ENCODE results near the gene BRD9. TPM values are rescaled to one million over a fixed set of nuclear protein-coding genes. Genes with fewer than 3 reads are reported as not detected.

The BRD9 gene
- polyA plus RNA-seq, 1 donor (not counting 4 experiments of a cell fraction or from before 2014, with no cell fraction given), result 10.1 TPM

GRCh38 chr5:907366-907910 is 14.8 kb upstream of the BRD9 start:
- Histone ChIP-seq H3K4me1 (ENCODE audit: control insufficient read depth, extremely low read depth, insufficient read depth, low read length) (peaks cover 11% of the 10 kb centered on the region), H3K9ac (ENCODE audit: control insufficient read depth, extremely low read depth, insufficient read depth, low read length) (no peak overlapping the region), H2AFZ (ENCODE audit: control insufficient read depth, low read length) (no peak overlapping the region), H3K9me1 (ENCODE audit: control insufficient read depth, extremely low read depth, insufficient read depth, low read length) (no peaks in the 10 kb centered on the region), H3K36me3 (ENCODE audit: control insufficient read depth in 2 of 2, extremely low read depth in 1 of 2, insufficient read depth in 2 of 2, low read length in 2 of 2) (peaks cover 3 to 21% of the 10 kb centered on the region in 2 experiments), H3K79me2 (ENCODE audit: control insufficient read depth, insufficient read depth, low read length) (no peaks in the 10 kb centered on the region), H3K27me3 (ENCODE audit: control insufficient read depth, extremely low read depth, insufficient read depth, low read length) (no peaks in the 10 kb centered on the region), H3K27ac (ENCODE audit: control insufficient read depth, insufficient read depth, low read length) (no peak overlapping the region), H4K20me1 (ENCODE audit: control insufficient read depth, extremely low read depth, insufficient read depth, low read length) (no peaks in the 10 kb centered on the region), H3K4me3 (ENCODE audit: control insufficient read depth in 2 of 3, extremely low read depth in 1 of 3, insufficient read depth in 2 of 3, low read depth in 1 of 3, low read length in 3 of 3) (no peak overlapping the region), H3K4me2 (ENCODE audit: control insufficient read depth, extremely low read depth, insufficient read depth, low read depth, low read length) (no peak overlapping the region), H3K9me3 (ENCODE audit: control insufficient read depth, low read depth, low read length) (no peaks in the 10 kb centered on the region)
- FAIRE-seq (no peak), DNase-seq (ENCODE audit: low read depth, low spot score) (no peak)
- dilution Hi-C loops (cut with MboI; ENCODE audit: extremely low pct_ligation_motif_present, low sequenced_read_pairs), result no loop called here
- no peak for TF ChIP-seq CTCF (optimal IDR thresholded peaks at IDR 0.05 in 1 of 3, IDR thresholded peaks at IDR 0.05 in 1 of 3, conservative IDR thresholded peaks at IDR 0.05 in 1 of 3; ENCODE audit: extremely low read depth in 1 of 3, insufficient read depth in 2 of 3, low read length in 3 of 3)

GRCh38 chr5:905139-905642 is 12.6 kb upstream of the BRD9 start:
- Histone ChIP-seq H3K79me2 (ENCODE audit: control insufficient read depth, insufficient read depth, low read length) (no peaks in the 10 kb centered on the region), H3K27ac (ENCODE audit: control insufficient read depth, insufficient read depth, low read length) (no peak overlapping the region), H3K4me3 (ENCODE audit: control insufficient read depth in 2 of 3, extremely low read depth in 1 of 3, insufficient read depth in 2 of 3, low read depth in 1 of 3, low read length in 3 of 3) (no peak overlapping the region), H3K27me3 (ENCODE audit: control insufficient read depth, extremely low read depth, insufficient read depth, low read length) (no peaks in the 10 kb centered on the region), H3K4me1 (ENCODE audit: control insufficient read depth, extremely low read depth, insufficient read depth, low read length) (peaks cover 9% of the 10 kb centered on the region), H2AFZ (ENCODE audit: control insufficient read depth, low read length) (no peak overlapping the region), H3K4me2 (ENCODE audit: control insufficient read depth, extremely low read depth, insufficient read depth, low read depth, low read length) (no peak overlapping the region), H3K36me3 (ENCODE audit: control insufficient read depth in 2 of 2, extremely low read depth in 1 of 2, insufficient read depth in 2 of 2, low read length in 2 of 2) (peaks cover 3 to 15% of the 10 kb centered on the region in 2 experiments), H3K9ac (ENCODE audit: control insufficient read depth, extremely low read depth, insufficient read depth, low read length) (no peak overlapping the region), H4K20me1 (ENCODE audit: control insufficient read depth, extremely low read depth, insufficient read depth, low read length) (no peaks in the 10 kb centered on the region), H3K9me1 (ENCODE audit: control insufficient read depth, extremely low read depth, insufficient read depth, low read length) (no peaks in the 10 kb centered on the region), H3K9me3 (ENCODE audit: control insufficient read depth, low read depth, low read length) (no peaks in the 10 kb centered on the region)
- FAIRE-seq (no peak), DNase-seq (ENCODE audit: low read depth, low spot score) (no peak)
- no peak for TF ChIP-seq EZH2 (IDR thresholded peaks at IDR 0.05; ENCODE audit: low read length)
- TF ChIP-seq CTCF (optimal IDR thresholded peaks at IDR 0.05 in 1 of 3, IDR thresholded peaks at IDR 0.05 in 1 of 3, conservative IDR thresholded peaks at IDR 0.05 in 1 of 3; ENCODE audit: extremely low read depth in 1 of 3, insufficient read depth in 2 of 3, low read length in 3 of 3), result no peak
- dilution Hi-C loops (cut with MboI; ENCODE audit: extremely low pct_ligation_motif_present, low sequenced_read_pairs), result no loop called here
